Neural cell (in vitro differentiated cells): ENCODE data around the gene E2F1. TPM values are rescaled to one million over a fixed set of nuclear protein-coding genes. Genes with fewer than 3 reads are reported as not detected.

Source experiments
- H2AFZ ChIP-seq: fragments of 200-600, 300-800 bp; sonication (generic), shearing (Covaris generic); 2 replicates; pipeline ENCODE4 v1.6.0; 2014; ENCODE audit warnings: low read depth, mild to moderate bottlenecking, antibody characterized with exemption, low read length, moderate library complexity
- H3F3A ChIP-seq: fragments of 200-600 bp; shearing (Covaris generic); 2 replicates; pipeline ENCODE4 v1.6.1; 2016; ENCODE audit warnings: mild to moderate bottlenecking, moderate library complexity, mixed read lengths, antibody characterized with exemption, low read length; ENCODE audit not compliant: insufficient read depth, poor library complexity, severe bottlenecking
- H3K27ac ChIP-seq: fragments of 200-600, 300-800 bp; sonication (generic), shearing (Covaris generic); 2 replicates; pipeline ENCODE4 v1.5.1; 2014; ENCODE audit warnings: mild to moderate bottlenecking, low read length, moderate library complexity
- H3K27me3 ChIP-seq: fragments of 300-800, 200-600 bp; sonication (generic), shearing (Covaris generic); 2 replicates; pipeline ENCODE4 v1.6.0; 2014; ENCODE audit warnings: mild to moderate bottlenecking, low read depth, low read length, moderate library complexity; ENCODE audit not compliant: insufficient read depth
- H3K36me3 ChIP-seq: fragments of 300-800, 200-600 bp; sonication (generic), shearing (Covaris generic); 2 replicates; pipeline ENCODE4 v1.5.1; 2014; ENCODE audit warnings: mild to moderate bottlenecking, antibody characterized with exemption, low read length, moderate library complexity; ENCODE audit not compliant: insufficient read depth
- H3K4me2 ChIP-seq: fragments of 300-800, 200-600 bp; sonication (generic), shearing (Covaris generic); 2 replicates; pipeline ENCODE4 v1.6.0; 2014; ENCODE audit warnings: mild to moderate bottlenecking, low read length
- H3K4me3 ChIP-seq: fragments of 300-800, 200-600 bp; sonication (generic), shearing (Covaris generic); 2 replicates; pipeline ENCODE4 v1.5.1; 2014; ENCODE audit warnings: mild to moderate bottlenecking, low read length, moderate library complexity
- H3K79me2 ChIP-seq: fragments of 200-600 bp; shearing (Covaris generic); replicated peaks from 2 replicates; pipeline ENCODE4 v1.6.0; 2014; ENCODE audit warnings: mild to moderate bottlenecking, low read length, moderate library complexity; ENCODE audit not compliant: insufficient read depth
- H3K9ac ChIP-seq: fragments of 300-800, 200-600 bp; sonication (generic), shearing (Covaris generic); 2 replicates; pipeline ENCODE4 v1.6.1; 2016; ENCODE audit warnings: mild to moderate bottlenecking, low read length, mixed read lengths
- H3K9me2 ChIP-seq: fragments of 200-600 bp; shearing (Covaris generic); 2 replicates; pipeline ENCODE4 v1.6.1; 2016; ENCODE audit warnings: mild to moderate bottlenecking, low read length, mixed read lengths; ENCODE audit not compliant: insufficient read depth
- H3K9me3 ChIP-seq: fragments of 200-600, 300-800 bp; sonication (generic), shearing (Covaris generic); 2 replicates; pipeline ENCODE4 v1.6.1; 2016; ENCODE audit warnings: mild to moderate bottlenecking, mixed run types, low read length, moderate library complexity, mixed read lengths
- H4K20me1 ChIP-seq: fragments of 200-600 bp; shearing (Covaris generic); 2 replicates; pipeline ENCODE4 v1.6.1; 2016; ENCODE audit warnings: mild to moderate bottlenecking, mixed run types; ENCODE audit not compliant: insufficient read depth
- CTCF ChIP-seq: fragments of 450-650 bp; IDR thresholded peaks from 2 replicates; pipeline ENCODE4 v1.5.1; 2014; ENCODE audit warnings: antibody characterized with exemption, mild to moderate bottlenecking, moderate library complexity; ENCODE audit not compliant: poor library complexity, severe bottlenecking
- EP300 ChIP-seq: fragments of 450-650 bp; conservative IDR thresholded peaks from 2 replicates; pipeline ENCODE4 v1.6.1; 2014; ENCODE audit warnings: antibody characterized with exemption, mild to moderate bottlenecking, moderate library complexity; ENCODE audit not compliant: poor library complexity, severe bottlenecking
- EZH2 ChIP-seq: fragments of 200-600, 300-800 bp; shearing (Covaris generic), sonication (generic); IDR thresholded peaks from 2 replicates; pipeline ENCODE4 v1.6.1; 2014; ENCODE audit warnings: antibody characterized with exemption, low read length, borderline replicate concordance, mild to moderate bottlenecking; ENCODE audit not compliant: insufficient read depth, poor library complexity, severe bottlenecking
- MXI1 ChIP-seq: fragments of 450-650 bp; conservative IDR thresholded peaks from 2 replicates; pipeline ENCODE4 v1.6.1; 2014; ENCODE audit warnings: antibody characterized with exemption, mild to moderate bottlenecking; ENCODE audit not compliant: poor library complexity, severe bottlenecking
- POLR2AphosphoS5 ChIP-seq: IDR thresholded peaks from 2 replicates; pipeline ENCODE4 v1.6.1; 2012
- RAD21 ChIP-seq: fragments of 450-650 bp; conservative IDR thresholded peaks from 2 replicates; pipeline ENCODE4 v1.6.1; 2014; ENCODE audit warnings: antibody characterized with exemption, mild to moderate bottlenecking, moderate library complexity
- REST ChIP-seq: IDR thresholded peaks from 2 replicates; pipeline ENCODE4 v1.6.1; 2012; ENCODE audit warnings: borderline replicate concordance
- SMC3 ChIP-seq: fragments of 450-650 bp; conservative IDR thresholded peaks from 2 replicates; pipeline ENCODE4 v1.6.1; 2014; ENCODE audit warnings: antibody characterized with exemption, mild to moderate bottlenecking, moderate library complexity; ENCODE audit not compliant: poor library complexity
- TAF1 ChIP-seq: IDR thresholded peaks from 2 replicates; pipeline ENCODE4 v1.6.1; 2012; ENCODE audit warnings: low read depth
- polyA plus RNA-seq: library from polyadenylated mRNA; depleted of rRNA; stranded (reverse); fragments of >200 nt; gene quantifications from 2 replicates; pipeline ENCODE4 v1.2.3, GENCODE V29; 2014

Gene E2F1
- polyA plus RNA-seq, 1 donor from 2014 or later, result 2.3 TPM

GRCh38 chr20:33659341-33660034 is 26.7 kb downstream of the E2F1 start:
- H4K20me1 ChIP-seq, result no peaks in the 10 kb centered on the region
- H3K79me2 ChIP-seq, result no peaks in the 10 kb centered on the region
- TF ChIP-seq POLR2AphosphoS5, result no peak
- no peak for TF ChIP-seq REST
- no peak for TF ChIP-seq CTCF
- no peak for TF ChIP-seq EP300
- TF ChIP-seq TAF1, result no peak
- TF ChIP-seq RAD21, result no peak
- TF ChIP-seq SMC3, result no peak
- TF ChIP-seq MXI1, result no peak
- TF ChIP-seq EZH2, result no peak
- H3K4me3 ChIP-seq, result no peak overlapping the region
- H2AFZ ChIP-seq, result no peak overlapping the region
- H3K4me2 ChIP-seq, result no peak overlapping the region
- no peaks in the 10 kb centered on the region for H3K9me2 ChIP-seq
- no peaks in the 10 kb centered on the region for H3K36me3 ChIP-seq
- H3K27ac ChIP-seq, result no peak overlapping the region
- H3F3A ChIP-seq, result no peaks in the 10 kb centered on the region
- H3K27me3 ChIP-seq, result no peaks in the 10 kb centered on the region
- no peaks in the 10 kb centered on the region for H3K9me3 ChIP-seq
- no peak overlapping the region for H3K9ac ChIP-seq

- Histone ChIP-seq H3K9me3 (no peaks in the 10 kb centered on the region), H3K4me2 (no peak overlapping the region)
Observed at GRCh38 chr20:33658929-33659328, 27.3 kb downstream of the E2F1 start.

More at GRCh38 chr20:33658929-33659328, 27.3 kb downstream of the E2F1 start:
- Histone ChIP-seq H3K9me2 (no peaks in the 10 kb centered on the region), H3K27me3 (no peaks in the 10 kb centered on the region), H3K36me3 (no peaks in the 10 kb centered on the region), H3K27ac (no peak overlapping the region), H3K4me3 (no peak overlapping the region), H3F3A (no peaks in the 10 kb centered on the region), H3K9ac (no peak overlapping the region), H4K20me1 (no peaks in the 10 kb centered on the region), H3K79me2 (no peaks in the 10 kb centered on the region), H2AFZ (no peak overlapping the region)
- TF ChIP-seq TAF1, result no peak
- no peak for TF ChIP-seq SMC3
- TF ChIP-seq CTCF, result no peak
- no peak for TF ChIP-seq POLR2AphosphoS5
- TF ChIP-seq REST, result no peak
- TF ChIP-seq EP300, result no peak
- TF ChIP-seq MXI1, result no peak
- no peak for TF ChIP-seq EZH2
- TF ChIP-seq RAD21, result no peak
